GM18519 (cell line): ENCODE data around the gene C7orf57.
"Not testable (repeated sequence)": the region's sequence is repeated elsewhere in the genome, so short reads cannot be mapped to it uniquely, and the experiment has no call there.

ENCODE experiments used
- ATAC-seq: cut with Tn5 transposase; IDR thresholded peaks from one replicate; pipeline ENCODE4 v1.9.1; 2021; ENCODE audit warnings: mild to moderate bottlenecking, moderate library complexity; ENCODE audit not compliant: unreplicated experiment, low FRiP score

Gene C7orf57

GRCh38 chr7:48035301-48035966 lies at the start of gene C7orf57:
TSS of gene C7orf57 (plus strand) at chr7:48035543. CDS start at chr7:48036309, 766 bp downstream.
- ATAC-seq, result peak; percentile 100

GRCh38 chr7:47988496-47989386 lies 46.6 kb upstream of the C7orf57 start:
- peak; percentile 39 for ATAC-seq

- not testable (repeated sequence) for ATAC-seq
Measured at GRCh38 chr7:47989607-47990400, 45.5 kb upstream of the C7orf57 start.

- ATAC-seq, result no peak
Measured at GRCh38 chr7:47990592-47990991, 44.8 kb upstream of the C7orf57 start.

- no peak for ATAC-seq
Measured at GRCh38 chr7:47991270-47991669, 44.1 kb upstream of the C7orf57 start.

- ATAC-seq, result peak; percentile 92
Measured at GRCh38 chr7:47991741-47992311, 43.5 kb upstream of the C7orf57 start.

- ATAC-seq, result no peak
Measured at GRCh38 chr7:47992446-47992845, 42.9 kb upstream of the C7orf57 start.

- no peak for ATAC-seq
Measured at GRCh38 chr7:47999413-47999812, 35.9 kb upstream of the C7orf57 start.

- not testable (repeated sequence) for ATAC-seq
Measured at GRCh38 chr7:48000164-48000563, 35.2 kb upstream of the C7orf57 start.

- ATAC-seq, result no peak
Measured at GRCh38 chr7:48004032-48004431, 31.3 kb upstream of the C7orf57 start.

- ATAC-seq, result no peak
Measured at GRCh38 chr7:48004638-48005037, 30.7 kb upstream of the C7orf57 start.

GRCh38 chr7:48006866-48007265 lies 28.5 kb upstream of the C7orf57 start:
- ATAC-seq, result no peak

- ATAC-seq, result no peak
Measured at GRCh38 chr7:48009257-48009656, 26.1 kb upstream of the C7orf57 start.

GRCh38 chr7:48009954-48010353 lies 25.4 kb upstream of the C7orf57 start:
- no peak for ATAC-seq

- ATAC-seq, result no peak
Measured at GRCh38 chr7:48011323-48011722, 24.0 kb upstream of the C7orf57 start.

GRCh38 chr7:48011951-48012350 lies 23.4 kb upstream of the C7orf57 start:
- ATAC-seq, result no peak

GRCh38 chr7:48016641-48017040 lies 18.7 kb upstream of the C7orf57 start:
- ATAC-seq, result no peak

- ATAC-seq, result no peak
Measured at GRCh38 chr7:48017674-48018073, 17.7 kb upstream of the C7orf57 start.

GRCh38 chr7:48025624-48026023 lies 9.7 kb upstream of the C7orf57 start:
- no peak for ATAC-seq

GRCh38 chr7:48028938-48029337 lies 6.4 kb upstream of the C7orf57 start, which contains the start of gene SUN3:
TSS of gene SUN3 (minus strand) at chr7:48029107. CDS start at chr7:48028938, 169 bp downstream.
- no peak for ATAC-seq
